Measurements from ENCODE around the gene KCNQ1.

DNA sequence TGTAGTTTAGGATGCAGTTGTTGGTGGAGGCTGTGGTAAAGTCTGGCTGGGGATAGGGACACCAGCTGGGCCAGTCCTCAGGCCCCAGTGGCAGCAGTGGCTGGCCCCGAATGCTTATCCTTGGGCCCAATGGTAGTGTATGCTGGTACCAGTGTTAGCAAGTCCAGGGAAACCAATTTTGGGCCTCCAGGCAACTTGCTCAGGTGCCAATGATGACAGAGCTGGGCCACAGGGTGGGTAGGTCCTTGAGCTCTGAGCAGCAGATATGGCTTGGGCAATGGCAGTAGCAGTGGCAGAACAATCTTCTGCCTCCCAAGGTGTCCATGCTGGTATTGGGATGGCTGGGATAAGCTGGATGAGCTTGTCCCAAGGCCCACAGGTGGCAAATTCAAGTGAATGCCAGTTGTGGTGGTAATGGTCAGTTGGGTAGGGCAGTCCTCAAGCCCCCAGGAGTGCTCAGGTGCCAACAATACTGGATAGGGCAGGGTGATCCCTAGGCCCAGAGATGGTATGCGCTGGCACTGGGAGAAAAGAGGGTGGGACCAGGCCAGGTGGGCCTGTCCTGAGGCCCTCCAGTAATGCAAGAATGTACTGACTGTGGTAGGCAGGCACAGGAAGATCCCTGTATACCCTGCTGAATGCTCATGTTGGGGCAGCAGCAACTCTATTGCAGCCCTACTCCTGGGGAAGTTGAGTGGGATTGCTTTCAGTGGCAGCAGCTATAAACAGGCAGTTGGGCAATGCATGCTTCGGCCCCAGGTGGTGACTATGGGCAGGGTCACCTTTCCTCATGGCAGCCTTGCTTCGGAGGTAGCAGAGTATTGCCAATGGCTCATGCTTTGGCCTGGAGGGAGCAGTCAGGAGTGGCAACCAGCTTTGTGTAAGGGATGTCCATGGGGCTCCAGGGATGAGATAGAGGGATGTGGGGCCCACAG lies 200.3 kb downstream of the KCNQ1 start:
- TF ChIP-seq, protein P1, sequence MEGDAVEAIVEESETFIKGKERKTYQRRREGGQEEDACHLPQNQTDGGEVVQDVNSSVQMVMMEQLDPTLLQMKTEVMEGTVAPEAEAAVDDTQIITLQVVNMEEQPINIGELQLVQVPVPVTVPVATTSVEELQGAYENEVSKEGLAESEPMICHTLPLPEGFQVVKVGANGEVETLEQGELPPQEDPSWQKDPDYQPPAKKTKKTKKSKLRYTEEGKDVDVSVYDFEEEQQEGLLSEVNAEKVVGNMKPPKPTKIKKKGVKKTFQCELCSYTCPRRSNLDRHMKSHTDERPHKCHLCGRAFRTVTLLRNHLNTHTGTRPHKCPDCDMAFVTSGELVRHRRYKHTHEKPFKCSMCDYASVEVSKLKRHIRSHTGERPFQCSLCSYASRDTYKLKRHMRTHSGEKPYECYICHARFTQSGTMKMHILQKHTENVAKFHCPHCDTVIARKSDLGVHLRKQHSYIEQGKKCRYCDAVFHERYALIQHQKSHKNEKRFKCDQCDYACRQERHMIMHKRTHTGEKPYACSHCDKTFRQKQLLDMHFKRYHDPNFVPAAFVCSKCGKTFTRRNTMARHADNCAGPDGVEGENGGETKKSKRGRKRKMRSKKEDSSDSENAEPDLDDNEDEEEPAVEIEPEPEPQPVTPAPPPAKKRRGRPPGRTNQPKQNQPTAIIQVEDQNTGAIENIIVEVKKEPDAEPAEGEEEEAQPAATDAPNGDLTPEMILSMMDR (IDR thresholded peaks at IDR 0.05) = no peak
- no peak for TF ChIP-seq POLR2A (IDR thresholded peaks at IDR 0.05)

Measured in adrenal gland (tissue), 5 donors.